NCI-H510A treated with DMSO at 0.1 percent for 48 hours (cell line): Measurements from ENCODE around the gene ARPC5.
A peak's percentile ranks its signal among the peaks of the same experiment; 100 is the strongest.
"Not testable (repeated sequence)": the region's sequence is repeated elsewhere in the genome, so short reads cannot be mapped to it uniquely, and the experiment has no call there.

ENCODE experiments used
- DNase-seq: peaks from one replicate; lab custom pipeline; 2025; lab: John Stamatoyannopoulos, UW

Gene ARPC5

DNA sequence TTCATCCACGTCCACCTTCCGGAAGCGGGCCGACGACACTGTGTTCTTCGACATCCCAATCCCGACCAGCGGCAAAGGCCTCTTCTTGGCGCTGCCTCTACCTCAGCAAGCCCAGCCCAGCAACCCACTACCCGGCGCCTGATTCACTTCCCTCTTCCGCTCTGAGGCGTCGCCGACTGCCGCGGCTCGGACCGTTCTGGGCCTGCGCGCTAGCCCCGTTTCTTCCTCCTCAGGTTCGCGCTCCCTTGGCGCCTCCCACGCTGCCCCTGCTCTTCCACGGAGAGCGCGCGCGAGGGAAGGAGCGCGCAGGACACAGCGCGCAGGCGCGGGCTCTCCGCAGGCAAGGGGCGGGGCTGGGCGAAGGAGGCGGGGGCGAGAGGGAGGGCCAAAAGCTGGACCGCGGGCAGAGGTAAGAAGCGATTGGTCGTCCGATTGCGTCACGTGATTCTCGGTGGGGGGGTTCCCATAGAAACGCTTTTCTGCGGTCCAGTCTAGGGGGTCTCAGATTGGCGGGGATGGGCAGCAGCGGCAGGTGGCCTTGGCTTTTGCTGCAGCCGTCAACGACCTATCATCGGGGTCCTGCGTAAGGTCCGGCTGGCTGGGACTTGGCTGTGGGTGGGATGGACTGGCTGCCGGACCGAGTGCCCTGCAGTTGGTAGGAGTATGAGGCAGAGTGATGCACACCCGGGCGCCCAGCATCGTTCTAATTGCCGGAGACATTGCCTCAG lies at the start of gene ARPC5:
Gene ARPC5 (minus strand): TSS at position 178 of the 728 bp plus-strand sequence. CDS start 124 bp downstream, at position 54.
- peak; percentile 90 for DNase-seq

GRCh38 chr1:183685112-183685713 lies 49.6 kb upstream of the ARPC5 start:
- DNase-seq: peak; percentile 66

GRCh38 chr1:183679363-183679762 lies 43.8 kb upstream of the ARPC5 start:
- DNase-seq: not testable (repeated sequence)

DNA sequence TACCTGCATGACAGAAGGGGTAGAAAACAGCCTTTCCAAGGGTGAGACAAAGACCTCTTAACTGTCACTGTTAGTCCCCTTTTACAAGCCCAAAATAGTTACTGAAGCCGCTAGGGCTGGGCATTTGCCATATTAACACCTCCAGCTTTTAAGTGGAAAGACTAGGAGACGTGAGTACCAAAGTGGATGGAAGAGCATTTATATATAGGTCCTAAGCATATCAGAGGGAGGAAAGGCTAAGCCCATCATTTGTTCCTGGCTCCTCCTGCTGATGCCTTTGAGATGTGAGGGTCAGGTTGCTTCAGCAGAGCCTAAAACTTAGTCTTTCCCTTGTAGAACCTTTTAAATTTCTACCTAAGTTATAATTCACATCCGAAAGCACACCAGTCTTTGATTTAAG lies 43.2 kb upstream of the ARPC5 start:
- no peak for DNase-seq

- DNase-seq: no peak
These were observed 41.1 kb upstream of the ARPC5 start for GRCh38 chr1:183676586-183677189.

- no peak for DNase-seq
These were observed 40.5 kb upstream of the ARPC5 start for GRCh38 chr1:183675883-183676585.

DNA sequence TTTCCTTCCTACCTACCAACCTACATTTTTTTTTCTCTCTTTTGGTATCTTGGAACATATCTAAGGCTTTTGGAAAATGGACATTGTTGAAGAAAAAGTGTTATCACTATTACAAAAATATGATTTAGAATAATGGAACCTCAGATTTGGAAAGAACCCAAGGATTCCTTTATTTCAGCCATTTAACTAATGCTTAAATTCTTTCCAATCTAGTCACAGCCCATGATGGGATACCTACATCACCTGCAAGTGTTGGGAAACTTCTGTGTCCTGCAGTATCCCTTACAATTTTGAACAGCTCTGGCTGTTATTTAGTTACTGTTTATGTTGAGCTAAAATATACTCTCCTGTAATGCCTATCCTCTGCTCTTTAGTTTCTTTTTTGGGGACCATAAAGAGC lies 39.8 kb upstream of the ARPC5 start:
- DNase-seq: no peak

- DNase-seq: no peak
These were observed 39.3 kb upstream of the ARPC5 start for GRCh38 chr1:183674886-183675285.

DNA sequence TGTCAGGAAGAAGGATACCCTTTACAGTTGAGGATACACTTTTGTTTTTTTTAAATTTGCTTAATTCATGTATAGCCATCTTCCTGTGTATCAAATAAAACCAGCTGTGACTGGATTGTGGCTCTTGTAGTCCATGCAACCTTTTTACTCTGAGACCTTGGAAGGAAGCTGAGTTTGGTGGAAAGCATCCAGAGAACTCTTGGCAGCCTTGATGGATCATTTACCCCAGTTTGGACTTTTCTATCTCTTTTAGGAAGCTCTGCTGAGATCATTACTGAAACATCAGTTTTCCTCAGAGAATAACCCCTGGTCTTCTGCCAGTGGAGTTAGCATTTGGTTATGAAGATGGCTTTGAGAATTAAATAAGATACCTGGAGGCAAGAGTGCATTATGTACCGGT lies 38.8 kb upstream of the ARPC5 start:
- no peak for DNase-seq

GRCh38 chr1:183673605-183674323 lies 38.2 kb upstream of the ARPC5 start:
- DNase-seq: no peak

DNA sequence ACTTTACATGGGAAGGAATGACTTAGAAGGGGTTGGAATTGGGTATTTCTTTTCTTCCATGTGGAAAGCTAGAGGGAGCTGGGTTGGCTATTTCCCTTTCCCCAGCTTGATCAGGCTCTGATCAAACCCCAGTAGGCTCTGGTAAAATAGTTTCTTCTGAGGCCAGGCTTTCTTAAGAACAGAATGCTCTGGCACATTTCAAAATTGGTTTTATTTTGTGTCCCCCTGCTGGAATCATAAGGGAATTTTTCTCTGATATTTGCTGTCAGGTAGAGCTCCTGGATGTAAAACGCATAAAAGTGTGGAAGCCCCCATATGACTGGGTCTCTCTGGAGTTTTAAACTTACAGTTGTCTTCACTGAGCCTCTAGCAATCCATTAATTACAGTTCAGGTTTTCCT lies 34.6 kb upstream of the ARPC5 start:
- DNase-seq: no peak

DNA sequence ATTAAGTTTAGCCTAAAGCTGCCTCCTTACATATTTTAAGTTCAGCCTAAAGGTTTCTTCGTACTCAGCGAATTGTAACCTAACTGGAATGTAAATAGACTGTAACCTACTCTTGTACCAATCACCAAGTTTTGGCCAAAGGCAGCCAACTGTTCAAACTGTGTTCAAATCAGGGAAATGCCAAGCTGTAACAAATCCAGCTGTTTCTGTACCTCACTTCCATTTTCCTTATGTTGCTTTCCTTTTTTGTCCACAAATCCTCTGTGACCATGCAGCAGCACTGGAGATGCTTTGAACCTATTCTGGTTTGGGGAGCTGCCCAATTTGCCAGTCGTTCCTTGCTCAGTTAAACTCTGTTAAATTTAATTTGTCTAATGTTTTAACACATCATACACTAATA lies 20.8 kb upstream of the ARPC5 start:
- no peak for DNase-seq

GRCh38 chr1:183655562-183656075 lies 20.0 kb upstream of the ARPC5 start:
- peak; percentile 89 for DNase-seq

DNA sequence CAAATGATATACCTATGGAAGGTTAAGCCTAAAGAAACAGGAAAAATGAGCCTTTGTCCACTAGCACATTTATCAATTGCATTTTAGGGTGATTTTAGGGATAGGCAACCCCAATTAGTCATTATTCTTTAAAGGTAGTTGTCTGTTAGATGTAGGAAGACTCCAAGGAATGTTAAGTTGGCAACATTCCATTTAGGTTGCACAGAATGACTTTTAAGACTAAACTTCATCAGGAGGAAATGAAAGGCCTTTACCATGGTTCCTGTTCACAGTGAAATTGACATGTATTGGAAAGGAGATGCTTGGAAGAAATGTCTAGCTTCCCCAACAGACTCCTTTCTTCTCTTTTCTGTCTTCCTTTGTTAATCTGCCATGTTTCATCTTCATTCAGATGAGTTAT lies 19.1 kb upstream of the ARPC5 start:
- DNase-seq: no peak

GRCh38 chr1:183653876-183654451 lies 18.4 kb upstream of the ARPC5 start:
- DNase-seq: no peak

GRCh38 chr1:183653462-183653794 lies 17.8 kb upstream of the ARPC5 start:
- DNase-seq: no peak

DNA sequence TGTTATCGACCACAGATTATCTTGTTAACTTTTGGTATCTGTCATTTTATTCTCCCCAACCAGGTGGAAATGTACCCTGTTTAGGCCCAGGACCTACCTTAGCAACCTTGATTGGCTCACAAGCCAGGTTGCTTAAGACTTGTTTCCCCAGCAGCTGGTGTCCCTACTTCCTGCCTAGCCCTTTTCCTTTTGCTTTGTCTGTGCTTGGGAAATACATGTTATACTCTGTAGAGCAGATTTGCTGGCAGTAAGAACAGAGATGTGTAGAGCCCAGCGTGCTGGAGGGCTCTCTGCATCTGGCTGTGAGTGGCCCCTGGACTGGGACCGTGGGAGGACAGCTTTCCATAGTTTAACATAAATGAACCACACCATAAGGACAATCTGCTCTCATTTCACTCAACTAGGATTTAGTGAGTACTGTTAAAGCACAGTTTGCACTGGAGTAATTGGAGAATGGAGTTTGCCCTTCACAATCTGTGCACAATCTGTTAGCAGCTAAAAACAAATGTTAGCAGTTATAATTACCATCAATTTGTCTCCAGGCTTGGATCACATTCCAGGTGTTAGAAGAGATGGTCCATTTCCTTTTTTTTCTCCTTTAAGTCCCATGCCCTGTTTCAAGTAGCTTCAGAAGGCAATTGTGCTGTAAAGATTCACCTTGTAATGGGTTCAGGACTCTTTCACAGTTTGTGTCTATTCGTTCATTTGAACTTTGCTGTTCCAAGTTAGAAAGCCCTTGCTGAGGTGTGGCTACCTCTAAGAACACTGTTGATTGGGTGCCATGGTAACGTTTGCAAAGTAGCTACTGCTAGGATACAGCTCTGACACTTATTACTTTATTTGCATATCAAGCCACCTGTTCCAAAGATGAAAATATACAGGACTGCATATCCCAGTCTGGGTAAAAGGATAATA lies 17.2 kb upstream of the ARPC5 start, which contains the start of gene APOBEC4:
Gene APOBEC4 (minus strand): TSS at position 770 of the 915 bp plus-strand sequence. CDS start 4,535 bp downstream, outside the sequence.
- peak; percentile 82 for DNase-seq

DNA sequence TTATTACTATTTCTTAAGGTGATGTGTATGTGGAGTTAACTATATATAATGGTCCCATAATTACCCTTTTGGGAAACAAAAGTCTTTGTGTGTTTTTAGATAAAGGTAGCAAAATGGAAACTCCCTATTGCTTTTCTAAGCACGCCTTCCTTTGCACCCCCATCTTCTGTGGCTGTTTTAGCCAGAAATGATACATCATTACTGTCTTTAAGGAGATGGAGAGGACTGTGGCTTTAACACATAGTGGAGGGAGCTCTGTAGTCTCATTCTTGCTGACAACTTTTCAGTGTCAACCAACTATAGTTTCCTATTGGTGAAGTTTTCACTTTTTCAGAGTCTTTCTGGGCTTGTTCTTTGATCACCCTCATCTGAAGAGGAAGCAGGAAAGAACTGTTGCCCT lies 16.5 kb upstream of the ARPC5 start:
- no peak for DNase-seq

GRCh38 chr1:183651612-183652011 lies 16.0 kb upstream of the ARPC5 start:
- DNase-seq: no peak

- no peak for DNase-seq
These were observed 12.5 kb upstream of the ARPC5 start for GRCh38 chr1:183648042-183648441.
